Hepatocyte (in vitro differentiated cells): Measurements from ENCODE around the gene MED29.

ENCODE experiments used
- EZH2 ChIP-seq: fragments of 200-600 bp; sonication (generic); IDR thresholded peaks from 2 replicates; pipeline ENCODE4 v1.6.1; 2016; ENCODE audit warnings: antibody characterized with exemption, mild to moderate bottlenecking, borderline replicate concordance
- EZH2phosphoT487 ChIP-seq: fragments of 200-600 bp; sonication (generic); IDR thresholded peaks from one replicate; pipeline ENCODE4 v1.6.1; 2018; ENCODE audit warnings: antibody characterized with exemption, mild to moderate bottlenecking, low read depth, moderate library complexity; ENCODE audit not compliant: unreplicated experiment, severe bottlenecking
- TF ChIP-seq, protein P1 (sequence below): fragments of 200-600 bp; sonication (generic); IDR thresholded peaks from 2 replicates; pipeline ENCODE4 v1.5.1; 2016; ENCODE audit warnings: antibody characterized with exemption, mild to moderate bottlenecking; ENCODE audit not compliant: poor library complexity

DNA sequence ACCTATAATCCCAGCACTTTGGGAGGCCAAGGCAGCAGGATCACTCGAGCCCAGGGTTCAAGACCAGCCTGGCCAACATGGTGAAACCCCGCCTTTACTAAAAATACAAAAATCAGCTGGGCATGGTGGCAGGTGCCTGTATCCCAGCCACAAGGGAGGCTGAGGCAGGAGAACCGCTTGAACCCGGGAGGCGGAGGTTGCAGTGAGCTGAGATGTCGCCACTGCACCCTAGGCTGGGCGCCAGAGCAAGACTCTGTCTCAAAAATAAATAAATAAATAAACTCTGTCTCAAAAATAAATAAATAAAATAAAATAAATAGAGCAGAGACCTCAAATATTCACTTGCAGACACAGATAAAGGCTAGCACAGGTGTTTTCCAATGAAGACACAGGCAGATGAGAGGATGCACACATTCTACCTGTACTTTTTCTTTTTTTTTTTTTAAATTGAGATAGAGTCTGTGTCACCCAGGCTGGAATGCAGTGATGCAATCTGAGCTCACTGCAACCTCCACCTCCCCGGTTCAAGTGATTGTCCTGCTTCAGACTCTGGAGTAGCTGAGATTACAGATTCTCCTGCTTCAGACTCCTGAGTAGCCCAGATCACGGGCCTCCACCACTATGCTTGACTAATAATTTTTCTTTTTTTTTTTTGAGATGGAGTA is 47.2 kb downstream of the MED29 start:
- TF ChIP-seq, protein P1, sequence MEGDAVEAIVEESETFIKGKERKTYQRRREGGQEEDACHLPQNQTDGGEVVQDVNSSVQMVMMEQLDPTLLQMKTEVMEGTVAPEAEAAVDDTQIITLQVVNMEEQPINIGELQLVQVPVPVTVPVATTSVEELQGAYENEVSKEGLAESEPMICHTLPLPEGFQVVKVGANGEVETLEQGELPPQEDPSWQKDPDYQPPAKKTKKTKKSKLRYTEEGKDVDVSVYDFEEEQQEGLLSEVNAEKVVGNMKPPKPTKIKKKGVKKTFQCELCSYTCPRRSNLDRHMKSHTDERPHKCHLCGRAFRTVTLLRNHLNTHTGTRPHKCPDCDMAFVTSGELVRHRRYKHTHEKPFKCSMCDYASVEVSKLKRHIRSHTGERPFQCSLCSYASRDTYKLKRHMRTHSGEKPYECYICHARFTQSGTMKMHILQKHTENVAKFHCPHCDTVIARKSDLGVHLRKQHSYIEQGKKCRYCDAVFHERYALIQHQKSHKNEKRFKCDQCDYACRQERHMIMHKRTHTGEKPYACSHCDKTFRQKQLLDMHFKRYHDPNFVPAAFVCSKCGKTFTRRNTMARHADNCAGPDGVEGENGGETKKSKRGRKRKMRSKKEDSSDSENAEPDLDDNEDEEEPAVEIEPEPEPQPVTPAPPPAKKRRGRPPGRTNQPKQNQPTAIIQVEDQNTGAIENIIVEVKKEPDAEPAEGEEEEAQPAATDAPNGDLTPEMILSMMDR: no peak
- TF ChIP-seq EZH2: no peak
- TF ChIP-seq EZH2phosphoT487: no peak
